Stimulated activated naive CD4-positive, alpha-beta T cell treated with Interleukin-2 at 50 U/mL for 16 hours (primary cell): ENCODE results near the gene CACNA1I.

Experiments used
- DNase-seq: peaks from one replicate; lab custom pipeline; 2025; lab: John Stamatoyannopoulos, UW

CACNA1I gene

DNA sequence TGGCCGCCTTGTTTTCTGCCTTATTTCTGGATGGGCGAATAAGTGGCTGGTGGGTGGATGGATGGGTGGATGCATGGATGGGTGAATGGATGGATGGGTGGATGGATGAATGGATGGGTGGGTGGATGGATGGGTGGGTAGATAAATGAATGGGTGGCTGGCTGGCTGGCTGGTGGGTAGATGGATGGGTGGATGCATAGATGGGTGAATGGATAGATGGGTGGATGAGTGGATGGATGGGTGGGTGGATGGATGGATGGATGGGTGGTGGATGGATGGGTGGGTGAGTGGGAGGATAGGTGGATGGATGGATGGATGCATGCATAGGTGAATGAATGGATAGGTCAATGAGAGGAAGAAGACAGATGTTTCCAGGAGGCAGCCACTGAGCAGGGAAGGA, 98.9 kb downstream of the CACNA1I start:
- no peak for DNase-seq

DNA sequence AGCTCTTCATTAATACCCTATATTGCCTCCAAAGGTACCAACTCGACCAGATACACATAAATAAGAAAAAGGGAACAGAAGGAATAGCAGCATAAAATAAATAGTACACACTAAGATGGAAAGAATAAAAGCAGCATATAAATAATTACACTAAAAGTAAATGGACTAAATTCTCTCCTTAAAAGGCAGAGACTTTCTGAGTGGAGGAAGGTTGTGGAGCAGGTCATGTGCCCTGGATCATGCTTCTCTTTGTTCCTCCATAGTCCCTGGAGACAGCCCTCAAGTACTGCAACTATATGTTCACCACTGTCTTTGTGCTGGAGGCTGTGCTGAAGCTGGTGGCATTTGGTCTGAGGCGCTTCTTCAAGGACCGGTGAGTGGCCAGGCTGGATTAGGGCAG, 101.4 kb downstream of the CACNA1I start:
- DNase-seq = no peak

DNA sequence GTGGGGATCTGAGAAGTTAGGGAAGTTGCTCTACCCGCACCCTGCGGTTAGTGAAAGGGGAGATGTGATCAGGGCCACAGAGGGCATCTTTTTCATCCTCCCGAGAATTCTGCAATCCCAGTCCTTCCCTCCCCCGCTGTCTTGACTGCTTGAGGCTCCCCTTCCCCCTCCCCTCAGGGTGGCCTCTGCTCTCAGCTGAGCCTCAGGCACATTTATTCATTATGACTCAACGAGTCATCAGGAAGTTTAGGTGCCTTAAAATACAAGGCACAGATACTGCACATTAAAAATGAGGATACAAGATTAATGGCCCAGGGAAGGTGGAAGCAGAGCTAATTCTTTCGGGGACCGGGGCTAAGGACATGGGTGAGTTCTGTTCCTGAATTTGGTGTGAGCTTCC, 104.0 kb downstream of the CACNA1I start:
- no peak for DNase-seq

DNA sequence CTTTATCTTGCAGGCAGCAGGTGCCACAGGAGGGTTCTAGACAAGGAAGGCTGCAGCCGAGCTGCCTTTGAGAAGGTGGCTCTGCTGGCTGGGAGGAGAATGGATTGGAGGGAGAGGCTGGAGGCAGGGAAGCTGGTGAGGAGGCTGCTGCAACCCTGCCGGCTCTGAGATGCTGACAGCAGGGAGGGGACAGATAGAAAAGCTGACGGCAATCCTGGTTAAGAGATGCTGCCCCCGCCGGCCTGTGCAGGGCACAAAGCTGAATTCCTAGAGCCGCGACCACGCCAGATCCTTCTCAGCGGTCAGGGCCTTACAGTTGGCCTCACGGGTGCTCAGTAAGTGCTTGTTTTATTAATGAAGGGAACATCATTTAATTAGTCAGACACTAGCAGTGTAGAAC, 105.4 kb downstream of the CACNA1I start:
- no peak for DNase-seq

DNA sequence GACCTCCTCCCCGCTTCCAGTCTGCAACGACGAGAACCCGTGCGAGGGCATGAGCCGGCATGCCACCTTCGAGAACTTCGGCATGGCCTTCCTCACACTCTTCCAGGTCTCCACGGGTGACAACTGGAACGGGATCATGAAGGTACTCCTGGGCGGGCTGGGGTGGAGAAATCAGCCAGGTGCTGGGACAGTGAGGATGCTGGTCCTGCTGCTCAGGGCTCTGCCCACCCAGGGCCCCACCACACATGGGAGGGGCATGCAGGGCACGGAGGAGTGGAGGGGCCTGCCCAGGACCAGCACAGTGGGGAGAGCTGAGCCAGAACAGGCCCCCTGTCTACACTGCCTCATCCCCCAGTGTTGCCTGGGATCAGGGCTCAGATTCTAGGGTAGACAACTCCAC, 107.4 kb downstream of the CACNA1I start:
- DNase-seq = no peak

DNA sequence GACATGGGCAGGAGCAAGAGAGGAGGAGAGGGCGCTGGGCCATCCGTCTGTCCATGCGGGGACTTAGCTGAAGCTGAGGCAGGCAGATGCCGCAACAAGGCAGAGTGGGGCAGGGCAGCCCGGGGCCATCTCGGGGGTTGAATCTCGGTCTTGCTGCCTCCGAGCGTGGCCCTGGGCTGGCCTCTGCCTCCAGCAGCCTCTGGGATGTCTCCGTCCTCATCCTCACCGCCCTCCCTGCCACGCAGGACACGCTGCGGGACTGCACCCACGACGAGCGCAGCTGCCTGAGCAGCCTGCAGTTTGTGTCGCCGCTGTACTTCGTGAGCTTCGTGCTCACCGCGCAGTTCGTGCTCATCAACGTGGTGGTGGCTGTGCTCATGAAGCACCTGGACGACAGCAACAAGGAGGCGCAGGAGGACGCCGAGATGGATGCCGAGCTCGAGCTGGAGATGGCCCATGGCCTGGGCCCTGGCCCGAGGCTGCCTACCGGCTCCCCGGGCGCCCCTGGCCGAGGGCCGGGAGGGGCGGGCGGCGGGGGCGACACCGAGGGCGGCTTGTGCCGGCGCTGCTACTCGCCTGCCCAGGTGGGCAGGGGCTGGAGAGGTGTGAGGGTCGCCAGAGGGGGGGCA, 108.4 kb downstream of the CACNA1I start:
- no peak for DNase-seq

DNA sequence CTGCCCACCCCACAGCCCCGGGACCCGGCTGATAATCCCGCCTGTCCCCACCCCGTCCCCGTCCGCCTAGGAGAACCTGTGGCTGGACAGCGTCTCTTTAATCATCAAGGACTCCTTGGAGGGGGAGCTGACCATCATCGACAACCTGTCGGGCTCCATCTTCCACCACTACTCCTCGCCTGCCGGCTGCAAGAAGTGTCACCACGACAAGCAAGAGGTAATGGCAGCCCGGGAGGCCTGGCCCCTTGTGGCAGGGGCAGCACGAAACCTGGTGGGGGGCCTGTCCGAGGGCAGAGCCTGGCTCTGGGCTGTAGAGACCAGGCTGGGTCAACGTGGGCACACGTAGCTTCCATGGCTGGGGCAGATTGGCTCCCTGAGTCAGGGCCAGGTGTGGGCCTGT, 109.1 kb downstream of the CACNA1I start:
- no peak for DNase-seq

DNA sequence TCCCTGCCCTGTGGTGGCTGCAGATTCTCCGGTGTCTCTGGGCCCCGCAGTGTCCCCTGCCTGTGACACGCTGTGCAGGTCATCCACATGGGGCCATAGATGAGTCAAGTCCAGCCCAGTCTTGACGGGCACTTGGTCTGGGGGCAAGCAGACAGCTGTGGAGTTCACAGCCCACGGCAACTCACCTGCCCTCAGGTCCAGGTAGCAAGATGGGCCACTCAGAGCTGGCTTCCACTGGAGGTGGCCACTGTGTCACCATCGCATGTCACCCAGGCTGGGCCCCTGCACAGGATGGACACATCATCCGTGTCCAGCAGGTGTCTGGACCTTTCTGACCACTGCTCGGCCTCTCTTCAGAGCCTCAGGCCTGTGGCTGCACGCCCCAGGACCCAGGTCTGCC, 109.9 kb downstream of the CACNA1I start:
- no peak for DNase-seq

DNA sequence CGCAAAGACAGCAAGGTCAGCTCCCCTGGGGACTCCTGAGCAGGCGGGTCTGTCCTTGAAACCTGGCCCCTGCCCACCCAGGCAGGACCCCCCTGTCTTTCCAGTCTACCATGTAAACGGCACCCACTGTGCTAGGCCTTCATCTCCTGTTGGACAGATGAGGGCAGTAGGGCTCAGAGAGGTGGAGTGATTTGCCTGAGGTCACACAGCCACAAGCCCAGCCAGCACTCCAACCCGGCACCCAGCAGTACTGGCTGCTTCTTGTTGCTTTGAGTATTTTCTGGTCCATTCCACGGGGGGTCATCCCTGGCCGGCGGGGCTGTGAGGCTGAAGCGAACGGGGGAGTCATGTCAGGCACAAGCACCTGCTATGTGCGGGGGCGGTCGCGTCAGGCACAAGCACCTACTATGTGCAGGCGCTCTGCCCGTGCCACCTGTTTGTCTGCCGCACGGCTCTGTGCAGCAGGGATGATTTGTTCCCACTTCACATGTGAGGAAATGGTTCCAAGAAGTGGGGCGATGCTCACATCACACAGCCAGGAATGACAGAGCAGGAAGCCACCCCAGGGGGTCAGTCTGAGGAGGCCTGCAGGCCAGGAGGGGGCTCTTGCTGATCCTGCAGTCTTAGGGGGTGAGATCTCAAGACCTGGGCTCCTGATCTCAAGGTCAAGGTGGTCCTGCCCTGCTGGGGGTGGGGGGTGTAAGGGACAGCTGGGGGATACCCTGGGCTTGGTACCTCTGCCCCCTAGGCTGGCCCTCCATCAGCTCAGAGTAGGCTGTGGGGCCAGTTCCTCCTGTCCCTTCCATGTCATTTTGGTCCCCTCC, 110.7 kb downstream of the CACNA1I start:
- no peak for DNase-seq

DNA sequence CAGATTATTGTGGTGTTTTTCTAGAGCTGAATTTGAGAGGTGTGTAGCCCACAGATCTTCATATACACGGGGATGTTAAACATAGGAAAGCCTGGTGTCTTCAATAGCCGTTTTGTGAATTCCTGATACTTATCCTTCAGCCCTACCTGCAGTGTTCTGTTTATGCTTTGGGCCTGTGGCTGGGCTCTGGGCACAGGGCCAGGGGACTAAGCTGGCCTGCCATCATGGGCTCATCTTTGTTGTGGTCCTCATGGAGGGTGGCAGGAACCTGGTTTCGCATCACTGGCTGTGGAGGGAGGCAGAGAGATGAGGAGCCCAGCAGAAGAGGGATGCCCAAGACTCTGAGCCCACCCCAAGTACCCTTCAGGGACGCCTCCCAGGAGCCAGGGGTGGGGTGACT, 112.4 kb downstream of the CACNA1I start:
- DNase-seq = no peak

DNA sequence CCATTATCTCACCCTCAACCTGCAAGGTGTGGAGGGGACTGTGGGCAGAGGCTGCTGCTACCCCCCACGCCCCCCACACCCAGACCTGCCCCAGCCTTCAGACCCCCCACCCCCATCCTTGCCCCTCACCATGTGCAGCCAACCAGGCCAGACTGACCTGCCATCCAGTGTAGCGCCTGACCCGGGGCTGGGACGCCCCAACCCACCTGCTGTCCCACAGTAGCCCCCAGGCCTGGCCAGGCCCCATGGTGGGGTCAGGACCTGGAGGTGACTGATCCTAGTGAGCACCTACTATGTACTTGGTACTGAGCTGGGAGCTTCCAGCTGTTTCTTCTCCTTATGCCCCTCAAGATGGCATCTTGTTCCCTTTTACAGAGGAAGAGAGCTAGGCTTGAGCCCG, 113.1 kb downstream of the CACNA1I start:
- DNase-seq = no peak

DNA sequence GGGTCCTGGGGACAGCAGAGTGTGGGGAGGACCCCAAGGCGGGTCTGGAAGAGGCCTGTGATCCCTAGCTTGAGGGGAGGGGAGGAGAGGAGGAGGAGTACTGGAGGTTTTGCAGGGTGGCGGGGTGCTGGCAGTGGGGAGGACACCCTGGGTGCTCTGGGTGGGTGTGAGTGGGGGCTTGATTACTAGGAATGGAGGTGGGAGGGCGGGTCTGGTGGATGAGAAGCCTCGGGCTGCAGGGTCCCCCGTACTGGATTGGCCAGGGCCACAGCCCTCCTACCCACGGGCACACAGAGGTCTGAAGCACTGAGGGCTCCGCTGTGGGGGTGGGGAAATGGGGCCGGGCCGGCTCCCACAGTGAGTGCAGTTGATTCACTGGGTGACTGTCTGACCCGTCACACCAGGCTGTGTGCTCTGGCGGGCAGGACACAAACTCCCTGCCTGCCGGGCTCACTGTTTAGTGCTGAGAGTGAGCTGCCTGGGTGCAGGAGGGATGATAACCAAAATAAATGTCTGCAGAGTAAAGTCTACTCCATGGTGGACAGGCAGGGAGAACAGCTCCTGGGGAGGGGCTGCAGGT, 114.2 kb downstream of the CACNA1I start:
- no peak for DNase-seq

DNA sequence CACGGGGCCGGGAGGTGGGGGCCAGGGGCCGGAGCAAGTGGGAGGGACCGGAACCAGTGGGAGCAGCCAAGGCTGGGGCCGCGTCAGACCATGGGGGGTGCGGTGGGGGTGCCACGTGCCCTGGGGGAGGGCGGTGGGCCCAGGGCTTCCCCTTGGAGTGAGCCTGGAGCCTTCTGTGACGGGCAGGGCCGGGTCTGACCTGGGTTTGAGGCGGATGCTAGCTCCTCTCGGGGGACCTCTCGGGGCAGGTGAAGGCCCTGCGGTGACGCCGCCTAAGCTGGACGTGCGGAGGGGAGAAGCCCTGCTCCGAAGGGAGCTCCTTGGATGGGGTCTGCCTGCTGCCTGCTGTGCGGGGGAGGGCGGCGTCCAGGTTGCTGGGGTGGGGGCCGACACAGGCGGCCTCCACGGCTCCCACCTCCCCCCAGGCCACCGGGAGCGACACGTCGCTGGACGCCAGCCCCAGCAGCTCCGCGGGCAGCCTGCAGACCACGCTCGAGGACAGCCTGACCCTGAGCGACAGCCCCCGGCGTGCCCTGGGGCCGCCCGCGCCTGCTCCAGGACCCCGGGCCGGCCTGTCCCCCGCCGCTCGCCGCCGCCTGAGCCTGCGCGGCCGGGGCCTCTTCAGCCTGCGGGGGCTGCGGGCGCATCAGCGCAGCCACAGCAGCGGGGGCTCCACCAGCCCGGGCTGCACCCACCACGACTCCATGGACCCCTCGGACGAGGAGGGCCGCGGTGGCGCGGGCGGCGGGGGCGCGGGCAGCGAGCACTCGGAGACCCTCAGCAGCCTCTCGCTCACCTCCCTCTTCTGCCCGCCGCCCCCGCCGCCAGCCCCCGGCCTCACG, 115.0 kb downstream of the CACNA1I start:
- no peak for DNase-seq

DNA sequence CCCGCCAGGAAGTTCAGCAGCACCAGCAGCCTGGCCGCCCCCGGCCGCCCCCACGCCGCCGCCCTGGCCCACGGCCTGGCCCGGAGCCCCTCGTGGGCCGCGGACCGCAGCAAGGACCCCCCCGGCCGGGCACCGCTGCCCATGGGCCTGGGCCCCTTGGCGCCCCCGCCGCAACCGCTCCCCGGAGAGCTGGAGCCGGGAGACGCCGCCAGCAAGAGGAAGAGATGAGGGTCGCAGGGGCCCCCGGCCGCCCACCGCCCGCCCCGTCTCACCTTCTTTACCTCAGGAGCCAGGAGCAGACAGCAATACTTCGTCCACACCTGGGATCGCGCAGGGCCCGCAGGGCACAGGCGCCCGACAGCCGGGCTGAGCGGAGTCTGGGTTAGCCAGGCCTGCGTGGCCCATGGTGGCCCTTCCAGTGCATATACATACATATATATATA, 115.6 kb downstream of the CACNA1I start:
- DNase-seq = no peak

DNA sequence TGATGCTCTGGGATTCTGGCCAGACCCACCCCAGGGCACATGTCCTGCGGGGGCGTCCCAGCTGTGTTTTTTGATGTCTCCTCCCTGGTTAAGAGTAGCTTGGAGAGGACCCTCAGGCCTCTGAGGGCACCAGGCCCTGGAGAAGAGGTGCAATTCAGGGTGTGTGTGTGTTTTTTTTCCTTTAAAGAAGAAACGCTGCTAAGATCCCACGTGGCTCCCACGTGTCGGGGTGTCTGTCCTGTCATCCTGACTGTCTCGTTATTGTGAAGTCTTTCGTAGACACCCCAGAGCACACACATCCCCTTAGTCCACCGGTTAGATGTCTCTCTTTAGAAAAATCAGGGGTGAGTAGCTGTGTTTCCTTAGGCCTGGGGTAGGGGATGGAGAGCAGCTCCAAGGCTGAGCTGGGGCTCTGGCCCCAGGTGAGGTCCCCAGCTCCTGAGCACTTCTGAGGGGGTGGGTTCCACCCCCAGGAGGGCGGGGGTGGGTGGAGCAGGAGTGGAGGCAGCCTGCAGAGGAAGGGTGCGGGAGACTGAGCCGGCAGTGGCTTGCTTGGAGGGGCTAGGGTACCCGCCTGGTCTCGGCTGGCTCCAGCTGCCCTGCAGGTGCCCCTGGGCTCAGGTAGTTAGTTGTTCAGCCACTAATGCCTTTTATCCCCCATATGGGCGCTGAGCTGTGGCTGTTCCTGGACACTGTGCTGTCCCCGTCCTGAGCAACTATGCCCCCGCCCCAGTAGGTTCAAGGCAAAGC, 116.4 kb downstream of the CACNA1I start:
- DNase-seq = no peak

DNA sequence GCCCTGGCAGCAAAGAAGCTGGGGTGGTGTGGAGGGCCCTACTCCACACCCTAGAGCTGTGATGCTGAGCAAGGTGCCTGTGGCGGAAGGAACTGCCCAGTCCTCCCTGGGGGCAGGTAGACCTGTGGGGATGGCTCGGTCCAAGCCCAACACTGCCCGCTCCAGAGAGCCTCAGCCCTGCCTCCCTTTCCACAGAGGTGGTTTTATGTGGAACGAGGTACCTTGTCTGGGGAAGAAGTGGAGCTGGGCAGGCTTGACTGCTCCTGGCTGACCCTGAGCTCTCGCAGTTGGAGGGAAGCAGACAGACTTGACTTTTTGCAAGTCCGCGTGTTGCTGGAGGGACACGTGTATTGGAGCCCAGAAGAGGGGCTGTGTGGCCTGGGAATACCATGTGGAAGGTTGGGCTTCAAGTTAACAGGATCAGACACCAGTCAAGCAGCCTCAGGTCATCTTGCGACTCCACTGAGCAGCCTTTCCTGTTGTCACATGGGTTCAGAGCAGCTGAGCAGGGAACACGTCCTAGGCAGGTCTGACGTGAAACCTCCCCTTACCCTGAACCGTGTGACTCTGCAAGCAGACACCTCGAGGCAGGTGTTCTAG, 117.7 kb downstream of the CACNA1I start:
- no peak for DNase-seq

DNA sequence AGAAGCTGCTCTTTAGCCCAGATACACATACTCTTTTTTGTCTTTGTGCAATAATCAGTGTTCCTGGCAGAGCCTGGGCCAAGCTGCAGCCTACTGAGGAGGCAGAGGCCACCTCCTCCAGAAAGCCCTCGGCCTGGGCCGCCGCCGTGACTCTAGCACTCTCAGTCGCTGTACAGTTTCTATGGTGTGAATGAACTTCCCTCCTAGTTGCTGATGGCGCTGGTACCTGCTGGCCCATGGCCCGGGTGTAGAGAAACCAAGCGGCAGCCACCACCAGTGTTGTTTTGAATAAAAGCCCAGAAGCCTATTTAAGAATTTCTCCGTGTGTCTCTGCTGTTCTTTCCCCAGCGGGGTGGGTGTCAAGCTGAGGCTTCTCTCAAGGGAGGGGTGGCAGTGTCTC, 118.9 kb downstream of the CACNA1I start:
- no peak for DNase-seq

DNA sequence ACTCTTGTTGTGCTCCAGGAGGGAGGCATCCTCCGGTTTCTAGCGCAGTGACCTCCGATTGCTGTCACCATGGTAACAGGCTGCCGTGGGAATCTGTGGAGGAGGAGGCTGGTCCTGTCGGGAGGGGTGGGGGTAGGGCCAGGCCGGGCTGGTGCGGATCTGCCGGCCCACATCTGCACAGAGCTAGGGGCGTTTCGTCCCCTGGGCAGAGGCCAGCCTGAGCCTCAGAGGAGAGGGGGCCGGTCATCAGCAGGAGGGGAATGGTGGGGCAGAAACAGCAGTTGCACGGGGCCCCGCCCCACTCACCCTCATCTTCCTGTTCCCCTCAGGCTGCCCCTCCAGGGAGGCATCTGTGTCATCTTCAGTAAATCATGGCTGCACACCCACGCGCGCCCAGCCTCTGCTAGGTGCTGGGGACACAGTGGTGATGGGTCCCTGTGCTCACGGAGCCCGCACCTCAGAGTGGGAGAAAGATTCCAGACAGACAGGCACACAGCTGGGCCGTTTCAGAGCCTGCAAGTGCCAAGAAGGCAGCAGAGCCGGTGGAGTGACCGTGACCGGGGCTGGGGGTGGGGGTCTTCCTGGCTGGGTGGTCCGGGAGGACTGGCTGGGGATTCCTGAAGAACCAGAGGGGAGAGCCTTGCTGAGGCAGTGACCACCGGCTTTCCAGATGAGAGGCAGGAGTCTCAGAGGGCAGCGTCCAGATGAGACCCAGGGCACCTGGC, 120.5 kb downstream of the CACNA1I start:
- DNase-seq = no peak

DNA sequence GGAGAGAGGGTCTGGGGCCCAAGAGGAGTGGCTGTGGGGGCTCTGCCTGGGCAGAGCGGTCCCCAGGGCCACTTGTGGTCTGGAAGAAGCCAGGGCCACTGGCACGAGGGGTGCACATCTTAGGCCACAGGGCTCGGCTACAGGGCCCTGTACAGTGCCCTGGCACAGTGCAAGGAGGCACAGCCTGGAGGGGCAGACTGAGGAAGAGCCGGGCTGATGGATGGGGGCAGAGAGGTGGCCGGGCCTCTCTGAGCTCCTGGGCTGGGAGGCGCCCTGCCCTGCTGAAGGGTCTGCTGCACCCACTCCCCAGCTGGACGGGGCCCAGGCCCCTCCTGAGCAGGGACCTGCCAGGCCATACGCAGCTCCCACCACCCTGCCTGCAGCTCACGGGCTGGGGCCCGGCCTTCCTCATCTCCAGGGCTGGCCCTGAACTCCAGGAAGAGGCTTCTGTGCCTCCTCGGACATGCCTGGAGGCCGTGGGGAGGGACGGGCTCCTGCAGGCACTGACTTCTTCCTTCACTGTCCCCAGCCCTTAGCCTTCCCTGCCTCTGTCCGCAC, 123.5 kb downstream of the CACNA1I start:
- no peak for DNase-seq

DNA sequence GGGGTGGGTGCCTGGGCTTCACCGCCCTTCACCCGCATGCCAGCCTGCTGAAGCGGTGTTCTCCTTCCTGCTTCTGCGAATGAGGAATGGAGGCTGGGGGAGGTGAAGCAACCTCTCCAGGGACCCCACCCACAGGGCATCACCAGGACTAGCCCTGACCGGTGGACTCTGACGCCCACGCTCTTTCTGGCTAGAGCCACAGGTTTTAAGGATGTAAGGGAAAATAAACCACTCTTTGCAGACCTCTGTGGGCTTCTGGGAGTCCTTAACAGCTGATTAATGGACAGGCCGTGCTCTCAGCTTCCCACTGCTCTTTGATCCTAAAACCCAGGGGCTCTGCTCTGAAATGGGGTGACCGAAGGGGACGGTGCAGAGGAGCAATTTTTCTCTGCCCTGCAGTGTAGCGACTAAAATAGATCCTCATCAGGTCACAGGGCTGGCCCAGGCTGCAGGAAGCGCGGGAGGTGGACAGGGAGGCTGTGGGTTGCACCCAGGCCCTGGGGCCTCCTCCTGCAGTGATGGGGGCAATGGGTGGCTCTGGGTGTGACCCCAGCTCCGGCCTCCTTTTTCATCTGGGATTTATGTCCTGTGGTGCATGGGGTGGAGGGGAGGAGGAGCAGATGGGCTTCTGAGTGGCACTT, 127.4 kb downstream of the CACNA1I start:
- DNase-seq = no peak
